Body of pancreas (tissue), 4 donors: ENCODE data around the gene CES3.

ENCODE experiments used
- POLR2A ChIP-seq, 3 donors: fragments of 450-650 bp; IDR thresholded peaks; one replicate each; pipeline ENCODE4 v1.6.1; 2016; ENCODE audit warnings: antibody characterized with exemption in 3 of 3, mild to moderate bottlenecking in 2 of 3
- TF ChIP-seq, protein P1 (sequence below), 7 experiments: fragments of 450-650 bp in 4 of 7; fragments of 200-600 bp in 3 of 7; sonication (generic) in 3 of 7; IDR thresholded peaks; one replicate each; pipeline ENCODE4 v1.5.1; 2016 to 2019; ENCODE audit warnings: antibody characterized with exemption in 7 of 7

DNA sequence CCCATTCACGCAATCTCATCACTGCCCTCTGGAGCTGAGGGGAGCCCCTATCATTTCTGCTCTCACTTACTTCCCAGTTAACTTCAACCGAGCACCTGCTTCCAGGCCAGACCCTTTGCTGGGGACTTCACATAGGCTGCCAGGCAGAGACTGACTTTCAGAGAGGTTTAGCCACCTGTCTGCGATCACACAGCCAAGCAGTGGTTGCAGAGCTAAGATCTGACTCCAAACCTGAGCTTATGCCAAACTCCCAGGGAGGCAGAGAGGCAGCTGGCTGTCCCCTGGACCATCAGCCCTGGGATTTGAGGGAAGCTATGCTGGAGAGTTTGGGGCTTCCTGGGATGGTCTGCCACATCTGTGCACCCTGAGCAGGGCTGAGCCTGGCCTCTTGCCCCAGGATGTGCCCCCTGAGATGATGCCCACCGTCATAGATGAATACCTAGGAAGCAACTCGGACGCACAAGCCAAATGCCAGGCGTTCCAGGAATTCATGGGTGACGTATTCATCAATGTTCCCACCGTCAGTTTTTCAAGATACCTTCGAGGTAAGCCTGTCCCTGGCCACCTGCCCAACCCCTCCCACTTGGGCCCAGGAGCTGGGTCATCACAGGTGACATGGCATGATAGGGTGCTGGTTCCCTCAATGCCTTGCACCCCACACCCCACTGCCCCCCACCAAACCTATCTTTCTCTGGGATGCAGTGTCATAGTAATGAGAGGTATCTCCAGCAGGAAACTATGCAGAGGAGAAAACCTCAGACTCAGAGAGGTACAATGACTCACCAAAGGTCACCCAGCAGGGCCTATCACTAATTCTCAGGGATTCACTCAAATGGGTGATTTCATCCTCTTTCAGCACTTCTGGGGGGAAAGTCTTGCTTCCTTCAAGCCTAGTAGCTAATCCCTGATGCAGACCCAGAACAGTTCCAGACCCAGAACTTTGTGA, 10.0 kb downstream of the CES3 start:
- TF ChIP-seq, protein P1, sequence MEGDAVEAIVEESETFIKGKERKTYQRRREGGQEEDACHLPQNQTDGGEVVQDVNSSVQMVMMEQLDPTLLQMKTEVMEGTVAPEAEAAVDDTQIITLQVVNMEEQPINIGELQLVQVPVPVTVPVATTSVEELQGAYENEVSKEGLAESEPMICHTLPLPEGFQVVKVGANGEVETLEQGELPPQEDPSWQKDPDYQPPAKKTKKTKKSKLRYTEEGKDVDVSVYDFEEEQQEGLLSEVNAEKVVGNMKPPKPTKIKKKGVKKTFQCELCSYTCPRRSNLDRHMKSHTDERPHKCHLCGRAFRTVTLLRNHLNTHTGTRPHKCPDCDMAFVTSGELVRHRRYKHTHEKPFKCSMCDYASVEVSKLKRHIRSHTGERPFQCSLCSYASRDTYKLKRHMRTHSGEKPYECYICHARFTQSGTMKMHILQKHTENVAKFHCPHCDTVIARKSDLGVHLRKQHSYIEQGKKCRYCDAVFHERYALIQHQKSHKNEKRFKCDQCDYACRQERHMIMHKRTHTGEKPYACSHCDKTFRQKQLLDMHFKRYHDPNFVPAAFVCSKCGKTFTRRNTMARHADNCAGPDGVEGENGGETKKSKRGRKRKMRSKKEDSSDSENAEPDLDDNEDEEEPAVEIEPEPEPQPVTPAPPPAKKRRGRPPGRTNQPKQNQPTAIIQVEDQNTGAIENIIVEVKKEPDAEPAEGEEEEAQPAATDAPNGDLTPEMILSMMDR (IDR thresholded peaks at IDR 0.05), result no peak
- no peak for TF ChIP-seq POLR2A (IDR thresholded peaks at IDR 0.05)
